Activated CD4-positive, alpha-beta T cell treated with anti-CD3 and anti-CD28 coated beads for 4 hours (primary cell): Measurements from ENCODE around the gene NRCAM.

Experiments
- DNase-seq, 2 donors: peaks; one replicate each; pipeline ENCODE4 v3.0.0-alpha.2; 2020

The NRCAM gene

DNA sequence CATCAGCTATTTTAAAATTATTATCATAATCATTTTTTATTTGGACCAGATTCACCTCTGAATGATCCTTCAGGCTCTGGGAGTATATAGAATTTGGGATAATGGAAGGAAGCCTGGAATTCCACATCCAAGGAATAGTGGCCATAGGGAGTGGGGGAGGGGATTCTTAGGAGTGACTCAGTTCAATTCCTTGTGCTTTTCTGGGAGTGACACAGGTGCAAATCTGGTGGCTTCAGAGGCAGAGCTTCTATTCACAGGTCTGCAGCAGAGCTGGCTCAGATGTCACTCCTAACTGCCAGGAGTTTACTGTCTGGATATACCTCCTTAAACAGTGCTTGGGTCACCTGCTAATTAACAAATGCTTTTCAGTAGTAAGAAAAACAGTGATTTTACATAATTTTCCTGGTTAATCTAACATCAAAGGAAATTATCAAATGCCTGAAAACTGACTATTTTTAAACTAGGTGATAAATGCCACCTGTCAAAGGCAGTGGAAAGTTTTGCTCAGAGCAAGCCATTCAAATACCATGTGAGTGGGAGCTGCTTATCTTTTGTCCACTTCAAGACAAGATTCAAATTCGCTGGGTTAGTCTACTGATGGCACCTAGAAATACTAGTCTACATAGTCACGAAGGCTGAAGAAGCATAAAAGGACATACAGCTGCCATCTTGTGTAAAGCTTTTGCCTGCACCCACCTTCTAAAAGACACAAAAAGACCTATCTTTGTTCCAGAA lies 219.4 kb downstream of the NRCAM start:
- DNase-seq: no peak

DNA sequence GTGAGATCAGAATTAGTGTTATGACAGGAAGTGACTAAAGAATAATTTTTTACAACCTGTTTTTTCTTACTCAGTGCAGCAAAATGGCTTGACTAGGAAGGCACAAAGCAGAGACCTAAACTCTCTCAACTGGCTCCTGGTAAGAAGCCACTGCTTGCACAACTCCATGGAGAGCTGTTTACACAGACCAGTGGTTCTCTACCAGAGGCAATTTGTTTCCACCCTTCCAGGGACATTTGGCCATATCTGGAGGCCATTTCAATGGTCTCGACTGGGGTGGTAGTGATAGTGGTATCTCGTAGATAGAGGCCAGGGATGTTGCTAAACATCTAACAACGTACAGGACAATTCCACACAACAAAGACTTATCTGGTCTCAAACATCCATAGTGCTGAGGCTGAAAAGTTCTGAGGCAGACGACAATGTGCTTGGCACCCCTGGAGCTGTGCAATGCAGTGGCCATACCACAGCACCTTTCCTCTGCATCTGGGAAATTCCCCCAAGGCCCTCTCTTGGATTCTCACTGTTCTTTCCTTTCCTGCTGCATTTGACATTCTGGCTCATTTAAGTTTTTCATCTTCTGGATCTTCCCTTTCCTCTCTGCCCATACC lies 220.7 kb downstream of the NRCAM start:
- no peak for DNase-seq

DNA sequence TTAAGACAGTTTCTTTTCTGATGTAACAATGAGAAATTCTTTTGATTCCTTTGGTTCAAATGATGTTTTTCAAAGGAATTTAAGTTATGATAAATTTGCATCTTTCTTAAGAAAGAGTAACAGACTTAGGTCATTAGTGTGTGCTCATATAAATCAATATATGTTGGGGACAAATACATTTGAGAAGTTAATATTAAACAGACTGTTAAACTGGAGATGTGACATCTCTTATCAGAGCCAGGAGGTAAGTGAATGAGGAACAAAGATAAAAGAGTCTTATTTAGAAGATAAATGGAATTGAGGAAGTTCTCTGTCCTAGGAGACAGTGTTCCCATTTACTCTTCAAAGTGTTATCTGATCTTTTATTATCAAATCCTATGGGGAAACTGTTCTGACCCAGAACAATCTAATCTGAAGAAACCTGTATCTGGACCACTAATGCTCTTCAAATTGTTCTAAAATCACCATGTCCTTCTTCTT lies 221.2 kb downstream of the NRCAM start:
- no peak for DNase-seq

DNA sequence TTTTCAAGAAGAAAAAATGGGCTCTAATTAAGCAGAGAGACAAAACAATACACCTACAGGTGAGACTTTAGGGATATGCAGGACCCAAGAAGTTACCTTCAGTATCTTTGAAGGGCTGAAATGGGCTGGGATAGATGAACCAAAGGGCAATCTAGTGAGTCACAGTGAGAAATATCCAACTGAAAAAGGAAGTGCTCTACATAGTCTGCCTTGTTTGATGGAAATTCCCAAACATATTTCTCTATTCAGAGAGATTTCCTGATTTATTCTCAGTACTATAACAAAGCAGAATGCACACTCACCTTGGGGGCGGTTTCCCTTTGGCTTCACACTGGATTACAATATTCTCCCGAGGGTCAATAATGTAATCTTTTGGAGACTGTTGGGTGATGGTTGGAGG lies 222.0 kb downstream of the NRCAM start:
- DNase-seq: no peak

DNA sequence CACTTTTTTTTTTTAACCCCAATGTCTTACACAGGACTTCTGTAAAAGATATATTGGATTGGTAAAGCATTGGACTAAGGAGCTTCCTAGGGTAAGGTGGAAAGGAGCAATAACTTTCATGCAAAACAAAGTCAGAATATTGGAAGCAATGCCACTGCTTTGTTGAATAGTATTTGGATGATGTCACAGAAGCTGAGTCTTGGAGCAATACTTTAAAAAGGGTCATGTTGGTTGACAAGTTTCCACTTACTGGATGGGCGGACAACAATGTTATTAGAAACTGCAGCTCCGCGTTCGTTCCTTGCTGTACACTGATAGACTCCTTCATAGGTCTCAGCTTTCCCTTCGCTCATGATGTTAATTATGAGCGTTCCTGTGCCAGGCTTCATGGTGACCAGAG lies 224.2 kb downstream of the NRCAM start:
- DNase-seq: no peak

DNA sequence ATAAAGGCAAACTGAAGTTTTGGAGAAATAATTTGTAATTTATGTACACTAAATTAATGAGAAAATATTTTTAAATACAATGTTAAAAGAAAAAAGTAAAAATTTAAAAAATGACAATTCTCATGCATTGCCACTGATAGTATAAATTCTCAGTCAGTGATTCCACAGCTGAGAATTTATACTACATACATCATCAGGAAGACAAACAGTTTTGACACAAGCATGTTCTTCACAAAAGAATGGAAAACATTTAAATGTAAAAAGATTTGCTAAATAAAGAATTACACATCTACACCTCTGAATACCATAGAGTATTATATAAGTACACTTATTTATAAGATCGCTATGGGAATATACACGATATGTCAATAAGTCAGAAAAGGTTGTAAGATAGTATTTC lies 225.0 kb downstream of the NRCAM start:
- no peak for DNase-seq

DNA sequence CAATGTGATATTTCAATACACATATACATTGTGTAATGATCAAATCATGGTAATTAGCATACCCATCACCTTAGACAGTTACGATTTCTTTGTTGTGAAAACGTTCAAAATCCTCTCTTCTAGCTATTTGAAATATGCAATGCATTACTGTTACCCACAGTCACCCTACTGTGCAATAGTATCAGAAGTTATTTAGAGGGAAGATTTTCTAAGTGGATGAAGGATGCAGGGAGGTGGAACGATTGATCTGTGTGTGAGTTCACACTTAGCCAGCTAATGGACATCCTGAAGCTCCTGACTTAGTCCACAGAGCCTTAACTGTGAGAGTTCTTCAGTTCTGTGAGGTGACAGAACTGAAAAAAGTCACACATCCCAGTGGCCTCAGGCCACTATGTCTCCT lies 228.9 kb downstream of the NRCAM start:
- DNase-seq: no peak

DNA sequence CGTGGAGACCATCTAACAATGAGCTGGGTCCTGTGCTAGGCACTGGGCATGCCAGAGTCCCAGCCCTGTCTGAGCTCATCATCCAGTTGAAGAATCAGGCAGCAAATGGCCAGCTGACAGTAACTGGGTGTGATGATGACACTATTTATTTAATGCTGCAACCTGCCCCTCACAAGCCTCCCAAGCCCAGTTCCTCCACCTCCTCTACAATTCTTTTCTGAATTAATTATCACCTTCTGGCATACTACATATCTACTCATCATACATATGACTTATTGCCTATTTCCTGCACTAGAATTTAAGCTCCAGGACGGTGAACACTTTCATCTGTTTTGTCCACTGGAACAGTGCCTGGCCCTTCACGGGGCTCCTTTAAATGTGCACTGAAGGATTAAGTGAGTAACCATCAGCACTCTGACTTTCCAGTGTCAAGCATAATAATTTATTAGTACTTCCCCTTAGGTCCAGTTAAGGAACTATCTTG lies 229.4 kb downstream of the NRCAM start:
- no peak for DNase-seq

DNA sequence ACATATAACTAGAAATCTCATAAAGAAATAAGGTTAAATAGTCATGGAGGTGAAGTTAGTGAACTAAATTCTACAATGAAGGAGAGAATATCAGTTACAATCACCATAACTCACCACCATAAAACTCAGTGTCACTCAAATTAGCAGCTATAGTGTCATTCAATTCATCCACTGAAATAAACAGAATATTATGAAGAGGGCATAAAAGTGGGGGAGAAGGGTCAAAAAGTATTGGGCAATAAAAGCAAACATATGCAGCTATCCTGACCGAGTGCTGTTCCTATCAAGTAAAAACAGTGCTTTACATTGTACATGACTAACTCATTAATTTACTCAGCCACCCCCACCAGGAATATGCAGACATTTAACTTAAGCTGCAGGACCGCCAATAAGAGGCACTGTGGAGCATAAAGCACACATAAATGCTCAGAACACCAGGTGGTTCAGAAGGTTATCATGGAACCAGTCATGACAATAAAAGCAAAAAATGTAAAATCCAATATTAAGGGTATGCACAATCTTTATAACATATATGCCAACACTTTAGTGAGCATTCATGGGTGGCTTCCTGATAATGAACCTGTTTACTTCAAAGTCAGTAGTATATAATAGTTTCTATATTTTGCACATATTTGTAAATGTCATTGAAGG lies 230.6 kb downstream of the NRCAM start:
- no peak for DNase-seq

DNA sequence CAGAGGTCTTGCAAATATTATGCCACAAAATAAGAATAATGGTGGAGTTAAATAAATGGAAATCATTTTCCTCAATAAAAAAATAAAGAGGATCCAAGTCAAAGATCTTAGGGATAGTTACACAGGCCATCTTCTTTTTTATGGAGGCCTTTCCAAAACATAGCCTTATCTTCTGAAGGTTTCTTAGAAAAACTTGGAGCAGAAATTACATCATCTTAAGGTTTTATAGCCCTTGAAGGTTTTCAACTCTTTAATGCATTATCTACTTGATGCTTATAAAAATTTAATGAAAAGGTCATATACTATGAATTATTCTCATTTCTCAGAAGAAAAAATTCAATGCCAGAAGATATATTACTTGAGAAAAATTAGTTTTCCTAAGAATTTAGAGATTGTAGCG lies 231.8 kb downstream of the NRCAM start:
- DNase-seq: no peak

DNA sequence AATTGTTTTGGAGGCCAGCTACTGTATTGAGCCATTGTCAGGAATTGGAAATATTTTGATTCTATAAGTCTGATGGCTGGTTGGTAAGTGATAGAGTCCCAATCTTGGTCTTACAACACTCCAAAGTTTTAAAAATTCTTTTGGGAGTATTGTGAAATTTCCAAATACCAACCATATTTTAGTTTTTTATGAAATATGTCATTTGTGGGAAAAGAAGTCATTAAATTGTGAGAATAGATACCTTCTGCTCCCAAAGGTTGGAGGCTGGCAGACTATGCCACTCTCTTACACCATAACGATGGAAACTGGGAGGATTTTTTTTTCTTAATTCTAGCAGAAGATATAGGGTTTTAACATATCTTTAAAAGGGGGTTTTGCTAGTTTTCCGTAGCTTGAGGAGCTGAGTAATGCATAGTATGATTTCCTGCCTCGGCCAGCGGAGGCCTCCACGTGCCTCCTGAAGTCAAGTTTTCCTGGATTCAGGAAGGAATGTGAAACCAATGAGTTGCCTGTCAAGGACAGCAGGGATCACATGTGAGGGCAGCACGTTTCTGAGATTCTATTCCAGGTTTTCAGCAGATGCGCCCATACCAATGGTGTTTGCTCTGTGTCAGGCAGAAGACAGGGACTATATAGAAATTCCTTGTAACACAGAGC lies 233.9 kb downstream of the NRCAM start:
- DNase-seq: no peak

DNA sequence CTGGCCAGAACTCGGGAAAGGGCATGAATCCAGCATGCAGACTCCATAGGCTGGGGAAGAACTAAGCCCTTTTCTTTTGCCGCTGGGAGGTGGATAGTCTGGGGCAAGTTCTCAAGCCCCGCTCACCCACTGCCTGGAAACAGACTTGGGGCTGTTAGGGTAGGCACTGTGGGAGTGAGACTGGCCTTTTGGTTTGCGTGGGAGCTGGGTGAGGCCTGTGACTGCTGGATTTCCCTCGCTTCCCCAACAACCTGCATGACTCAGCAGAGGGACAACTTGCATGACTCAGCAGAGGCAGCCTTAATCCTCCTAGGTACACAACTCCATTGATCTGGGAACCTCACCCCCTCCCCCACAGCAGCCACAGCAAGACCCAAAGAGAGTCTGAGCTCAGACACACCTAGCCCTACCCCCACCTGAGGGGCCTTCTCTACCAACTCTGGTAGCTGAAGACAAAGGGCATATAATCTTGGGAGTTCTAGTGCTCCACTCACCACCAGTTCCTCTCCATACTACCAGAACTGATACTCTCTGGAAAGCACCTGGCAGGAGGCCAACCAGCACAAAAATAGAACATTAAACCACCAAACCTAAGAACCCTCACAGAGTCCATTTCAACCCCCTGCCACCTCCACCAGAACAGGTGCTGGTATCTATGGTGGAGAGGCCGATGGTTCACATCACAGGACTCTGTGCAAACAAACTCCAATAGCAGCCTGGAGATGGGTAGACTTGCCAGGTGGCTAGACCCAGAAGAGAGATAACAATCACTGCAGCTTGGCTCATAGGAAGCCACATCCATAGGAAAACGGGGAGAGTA lies 244.6 kb downstream of the NRCAM start:
- no peak for DNase-seq

DNA sequence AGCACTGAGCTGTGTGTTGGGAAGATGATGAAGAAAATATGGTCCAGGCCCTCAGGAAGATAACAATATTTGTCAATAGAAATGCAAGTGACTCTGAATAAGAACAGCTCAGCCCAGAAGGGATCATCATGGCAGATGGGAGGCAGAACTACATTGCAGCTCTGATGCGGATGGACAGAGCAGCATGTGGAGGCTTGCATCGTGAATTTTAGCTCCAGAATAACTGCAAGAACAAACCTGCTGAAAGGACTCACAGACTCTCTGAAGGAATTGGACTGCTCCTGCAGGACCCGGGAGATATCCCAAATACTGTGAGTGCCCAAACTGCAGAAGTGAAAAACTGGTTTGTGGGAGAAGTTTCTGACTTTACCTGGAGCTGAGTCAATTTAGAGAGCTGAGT lies 245.4 kb downstream of the NRCAM start:
- no peak for DNase-seq

DNA sequence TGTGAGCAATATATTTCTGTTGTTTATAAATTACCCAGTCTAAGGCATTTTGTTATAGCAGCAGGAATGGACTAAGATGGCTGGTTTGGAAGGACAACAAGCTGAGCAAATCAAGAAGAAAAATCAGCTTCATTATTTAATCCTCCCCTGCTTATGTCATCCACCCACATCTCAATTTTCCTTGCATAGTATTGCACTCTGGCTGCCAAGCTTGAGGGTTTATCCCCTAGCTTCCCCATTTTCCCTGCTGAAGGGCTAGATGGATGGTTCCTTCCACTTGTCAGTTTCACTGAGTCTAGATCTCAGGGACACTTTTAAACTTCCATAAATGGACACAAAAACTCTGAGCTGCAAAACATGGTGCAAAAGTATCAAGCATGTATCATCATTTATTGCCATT lies 250.9 kb downstream of the NRCAM start:
- DNase-seq: no peak

DNA sequence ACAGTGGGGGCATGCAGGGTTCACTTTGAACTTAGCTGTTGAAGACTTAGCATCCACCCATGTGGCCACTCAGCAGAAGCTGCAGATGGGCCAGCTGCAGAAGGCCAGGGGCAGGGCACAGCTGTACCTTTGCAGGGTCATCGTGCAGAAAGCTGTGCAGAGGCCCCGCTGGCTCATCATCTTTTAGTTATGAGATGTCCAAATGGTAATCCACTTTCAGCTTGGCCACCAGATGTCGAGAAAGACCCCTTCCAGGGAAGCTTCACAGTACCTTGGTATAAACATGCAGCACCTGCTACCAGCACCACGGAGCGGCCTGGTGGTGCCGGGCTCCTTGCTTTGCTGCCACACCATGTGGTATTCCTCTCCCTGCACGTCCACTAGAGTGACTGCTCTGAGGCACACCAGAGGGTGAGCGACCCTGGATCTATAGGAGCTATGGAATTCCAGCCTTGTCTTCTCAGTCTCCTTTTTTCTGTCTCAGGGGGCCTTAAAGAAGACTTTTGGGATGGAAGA lies 251.9 kb downstream of the NRCAM start:
- no peak for DNase-seq

DNA sequence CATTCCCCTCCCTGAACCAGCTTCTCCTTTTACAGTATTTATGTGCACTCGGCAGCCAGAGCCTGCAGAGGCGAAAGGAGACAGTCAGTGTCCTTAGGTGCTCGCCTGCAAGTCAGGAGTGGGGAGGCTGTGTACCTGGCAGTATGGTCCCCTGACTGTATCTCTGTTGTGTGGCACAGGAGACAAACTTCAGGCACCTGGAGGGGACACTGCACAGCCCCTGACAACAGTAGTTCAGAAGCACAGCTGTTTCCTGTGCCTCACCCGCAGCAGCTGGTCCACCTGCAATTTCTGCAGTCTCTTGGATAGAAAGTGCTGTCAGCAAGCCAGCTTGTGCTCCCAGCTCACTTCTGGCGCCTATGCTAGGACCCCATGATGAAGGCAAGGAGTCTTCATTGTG lies 252.7 kb downstream of the NRCAM start:
- no peak for DNase-seq

DNA sequence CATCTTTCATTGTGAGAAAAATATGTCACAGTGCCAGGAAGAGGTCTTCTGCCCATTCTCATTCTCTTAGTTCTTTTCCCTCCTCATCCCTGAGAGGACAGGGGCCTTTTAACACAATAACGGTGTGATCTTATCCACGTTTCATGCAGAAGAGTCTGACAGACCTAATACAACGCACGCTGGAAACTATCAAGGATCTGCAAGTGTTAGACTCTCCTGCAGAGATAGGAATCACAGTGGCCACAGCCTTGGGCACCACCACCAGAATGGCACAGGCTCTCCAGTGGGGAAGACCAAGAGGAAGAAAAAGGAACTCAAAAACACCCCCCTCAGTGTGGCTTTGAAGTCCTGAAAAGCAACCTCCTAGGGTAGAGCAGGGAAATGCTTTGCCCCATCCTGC lies 253.5 kb downstream of the NRCAM start:
- no peak for DNase-seq

DNA sequence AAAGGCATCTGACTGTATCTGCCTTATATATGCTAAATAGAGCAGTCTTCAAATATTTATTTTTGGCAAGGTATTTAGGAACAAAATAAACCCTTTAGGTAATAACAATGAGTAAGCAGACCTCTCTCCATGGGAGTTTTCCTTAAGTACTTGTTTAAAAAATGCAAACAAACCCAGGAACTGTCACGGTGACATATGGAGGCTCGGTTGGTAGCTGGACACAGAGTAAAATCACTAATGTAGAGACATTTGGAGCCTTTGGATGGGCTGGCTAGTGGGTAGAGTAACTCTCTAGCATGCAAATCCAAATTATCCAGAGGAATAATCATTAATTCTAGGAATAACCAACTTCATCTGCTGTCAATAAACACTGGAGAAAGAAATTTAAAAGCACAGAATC lies 254.5 kb downstream of the NRCAM start:
- DNase-seq: no peak

DNA sequence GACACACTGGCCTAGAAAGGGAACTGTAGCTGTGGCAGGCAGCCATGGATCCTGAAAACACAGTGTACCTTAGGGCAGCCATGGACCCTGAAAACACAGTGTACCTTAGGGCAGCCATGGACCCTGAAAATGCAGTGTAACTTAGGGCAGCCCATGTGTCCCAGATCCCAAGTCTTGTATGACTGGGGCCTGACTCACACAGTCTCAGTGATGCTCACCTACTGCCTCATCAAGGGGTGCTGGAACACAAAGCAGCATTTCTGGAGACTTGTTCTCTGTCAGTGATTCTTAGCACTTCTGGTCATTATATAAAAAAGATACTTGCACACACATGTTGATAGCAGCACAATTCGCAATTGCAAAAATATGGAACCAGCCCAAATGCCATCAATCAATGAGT lies 255.9 kb downstream of the NRCAM start:
- DNase-seq: no peak

DNA sequence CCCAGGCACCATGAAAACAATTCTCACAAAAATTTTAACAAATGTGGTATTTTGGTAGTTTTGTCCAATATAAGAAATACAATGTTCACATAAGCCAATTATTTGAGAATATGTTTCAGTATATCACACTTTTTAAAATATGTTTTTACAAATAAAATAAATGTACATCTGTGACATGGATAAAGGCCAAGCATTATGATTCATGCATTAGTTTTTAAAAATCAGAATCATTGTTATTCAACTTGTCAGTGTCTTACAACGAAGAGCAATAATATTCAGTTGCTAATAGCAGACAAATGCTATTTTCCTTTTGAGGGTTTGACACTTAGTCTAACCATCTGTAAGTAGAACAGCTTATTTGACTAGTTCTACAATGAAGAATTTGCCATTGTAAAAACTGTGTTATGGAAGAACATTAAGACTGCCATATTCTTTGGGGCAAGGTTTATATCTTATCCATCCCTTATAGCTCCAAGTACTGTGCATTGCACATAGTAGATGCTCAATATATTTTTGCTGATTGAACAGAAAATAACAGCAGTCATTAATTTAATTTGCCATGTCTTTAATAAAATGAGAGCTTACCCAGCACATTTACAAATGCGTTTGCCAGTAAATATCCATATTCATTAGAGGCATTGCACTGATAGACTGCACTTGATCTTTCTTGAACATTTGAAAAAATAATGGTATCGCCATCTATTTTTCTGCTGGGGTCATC lies 258.7 kb downstream of the NRCAM start:
- DNase-seq: no peak

DNA sequence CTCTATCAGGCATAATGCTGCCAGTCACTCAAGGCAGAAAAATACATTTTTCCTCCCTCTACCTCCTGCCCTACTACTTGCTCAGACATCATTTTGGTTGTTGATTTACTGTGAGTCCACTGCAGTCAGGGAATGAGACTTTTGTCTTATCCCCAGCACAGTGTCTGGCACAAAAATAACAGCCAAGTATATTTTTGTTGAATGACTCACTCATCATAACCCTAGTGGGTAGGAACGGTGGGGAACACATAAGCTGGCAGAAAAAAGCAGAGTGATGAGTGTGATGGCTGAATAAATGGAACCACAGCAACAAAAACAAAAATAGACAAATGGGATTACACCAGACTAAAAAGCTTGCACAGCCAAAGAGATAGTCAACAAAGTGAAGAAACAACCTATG lies 260.2 kb downstream of the NRCAM start:
- DNase-seq: no peak
